ENCODE measurements around the gene NCS1.
A peak's percentile ranks its signal among the peaks of the same experiment; 100 is the strongest.

NCS1 gene

DNA sequence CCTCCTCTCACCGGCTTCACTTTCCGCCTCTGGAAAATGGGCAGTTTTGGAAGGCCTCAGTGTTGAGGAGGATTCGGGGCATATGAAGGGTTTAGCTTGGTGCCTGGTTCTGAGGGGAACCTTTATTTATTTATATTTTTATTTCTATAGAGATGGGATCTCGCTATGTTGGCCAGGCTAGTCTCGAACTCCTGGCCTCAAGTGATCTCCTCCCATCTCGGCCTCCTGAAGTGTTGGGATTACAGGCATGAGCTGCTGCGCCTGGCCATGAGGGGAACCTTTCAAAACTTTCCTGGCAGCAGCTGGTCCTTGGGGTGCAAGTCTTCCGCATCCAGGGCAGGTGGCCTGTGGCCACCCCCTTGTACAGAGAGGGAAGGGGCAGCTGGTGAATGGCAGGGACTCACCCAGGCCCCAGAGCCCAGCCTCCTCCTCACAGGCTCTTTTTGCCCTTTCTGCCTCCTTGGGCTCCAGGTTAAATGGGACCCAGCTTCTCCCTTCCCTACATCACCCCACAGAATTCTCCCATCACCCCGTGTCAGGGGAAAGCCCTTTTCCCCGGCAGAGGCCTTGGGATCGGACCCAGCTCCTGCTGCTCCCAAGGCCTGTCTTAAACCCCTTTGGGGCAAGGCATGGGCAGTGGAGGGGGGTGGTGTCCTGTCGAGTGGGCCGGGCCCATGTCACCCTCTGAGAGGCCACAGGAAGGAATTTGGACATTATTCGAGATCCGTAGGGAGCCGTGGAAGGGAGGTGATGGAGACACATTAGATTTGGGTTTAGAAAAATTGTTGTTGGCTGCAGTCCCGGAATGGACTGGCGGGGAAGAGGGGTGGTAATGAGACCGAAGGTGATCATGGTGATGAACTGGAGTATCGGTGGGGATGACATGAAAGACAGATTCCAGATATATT is 5.9 kb downstream of the NCS1 start (continued):
- TF ChIP-seq ZNF561 (tag by site-specific recombination; IDR thresholded peaks at IDR 0.05; ENCODE audit: borderline replicate concordance): no peak
- TF ChIP-seq ZNF302 (tag by site-specific recombination; IDR thresholded peaks at IDR 0.05; ENCODE audit: low read depth): no peak
- no peak for TF ChIP-seq ZSCAN30 (tag by site-specific recombination; IDR thresholded peaks at IDR 0.05)
- TF ChIP-seq ZNF670 (tag by site-specific recombination; IDR thresholded peaks at IDR 0.05; ENCODE audit: low read depth): no peak
- TF ChIP-seq ZNF701 (tag by site-specific recombination; IDR thresholded peaks at IDR 0.05): no peak
- no peak for TF ChIP-seq ZNF24 (tag by site-specific recombination; IDR thresholded peaks at IDR 0.05)
- peak; percentile 90 for TF ChIP-seq PRDM10 (tag by site-specific recombination; IDR thresholded peaks at IDR 0.05)
- TF ChIP-seq ZBTB10 (tag by site-specific recombination; IDR thresholded peaks at IDR 0.05): no peak
- no peak for TF ChIP-seq AEBP2 (tag by site-specific recombination; IDR thresholded peaks at IDR 0.05; ENCODE audit: borderline replicate concordance)
- peak; percentile 65 for TF ChIP-seq ZBTB8A (tag by site-specific recombination; IDR thresholded peaks at IDR 0.05)
- no peak for TF ChIP-seq MYNN (tag by site-specific recombination; IDR thresholded peaks at IDR 0.05; ENCODE audit: borderline replicate concordance)
- peak; percentile 81 for TF ChIP-seq ZNF121 (tag by site-specific recombination; IDR thresholded peaks at IDR 0.05)
- no peak for TF ChIP-seq REST (tag by site-specific recombination; IDR thresholded peaks at IDR 0.05)
- TF ChIP-seq ZNF10 (tag by site-specific recombination; IDR thresholded peaks at IDR 0.05): no peak
- peak; percentile 38; the same call in 1 of the 2 replicates for TF ChIP-seq ZNF623 (tag by site-specific recombination; IDR thresholded peaks at IDR 0.05)
- TF ChIP-seq, protein P1, sequence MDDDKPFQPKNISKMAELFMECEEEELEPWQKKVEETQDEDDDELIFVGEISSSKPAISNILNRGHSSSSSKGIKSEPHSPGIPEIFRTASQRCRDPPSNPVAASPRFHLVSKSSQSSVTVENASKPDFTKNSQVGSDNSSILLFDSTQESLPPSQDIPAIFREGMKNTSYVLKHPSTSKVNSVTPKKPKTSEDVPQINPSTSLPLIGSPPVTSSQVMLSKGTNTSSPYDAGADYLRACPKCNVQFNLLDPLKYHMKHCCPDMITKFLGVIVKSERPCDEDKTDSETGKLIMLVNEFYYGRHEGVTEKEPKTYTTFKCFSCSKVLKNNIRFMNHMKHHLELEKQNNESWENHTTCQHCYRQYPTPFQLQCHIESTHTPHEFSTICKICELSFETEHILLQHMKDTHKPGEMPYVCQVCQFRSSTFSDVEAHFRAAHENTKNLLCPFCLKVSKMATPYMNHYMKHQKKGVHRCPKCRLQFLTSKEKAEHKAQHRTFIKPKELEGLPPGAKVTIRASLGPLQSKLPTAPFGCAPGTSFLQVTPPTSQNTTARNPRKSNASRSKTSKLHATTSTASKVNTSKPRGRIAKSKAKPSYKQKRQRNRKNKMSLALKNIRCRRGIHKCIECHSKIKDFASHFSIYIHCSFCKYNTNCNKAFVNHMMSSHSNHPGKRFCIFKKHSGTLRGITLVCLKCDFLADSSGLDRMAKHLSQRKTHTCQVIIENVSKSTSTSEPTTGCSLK (tag by site-specific recombination; IDR thresholded peaks at IDR 0.05): no peak
- no peak for TF ChIP-seq ZNF548 (tag by site-specific recombination; IDR thresholded peaks at IDR 0.05)
- TF ChIP-seq, protein P2, sequence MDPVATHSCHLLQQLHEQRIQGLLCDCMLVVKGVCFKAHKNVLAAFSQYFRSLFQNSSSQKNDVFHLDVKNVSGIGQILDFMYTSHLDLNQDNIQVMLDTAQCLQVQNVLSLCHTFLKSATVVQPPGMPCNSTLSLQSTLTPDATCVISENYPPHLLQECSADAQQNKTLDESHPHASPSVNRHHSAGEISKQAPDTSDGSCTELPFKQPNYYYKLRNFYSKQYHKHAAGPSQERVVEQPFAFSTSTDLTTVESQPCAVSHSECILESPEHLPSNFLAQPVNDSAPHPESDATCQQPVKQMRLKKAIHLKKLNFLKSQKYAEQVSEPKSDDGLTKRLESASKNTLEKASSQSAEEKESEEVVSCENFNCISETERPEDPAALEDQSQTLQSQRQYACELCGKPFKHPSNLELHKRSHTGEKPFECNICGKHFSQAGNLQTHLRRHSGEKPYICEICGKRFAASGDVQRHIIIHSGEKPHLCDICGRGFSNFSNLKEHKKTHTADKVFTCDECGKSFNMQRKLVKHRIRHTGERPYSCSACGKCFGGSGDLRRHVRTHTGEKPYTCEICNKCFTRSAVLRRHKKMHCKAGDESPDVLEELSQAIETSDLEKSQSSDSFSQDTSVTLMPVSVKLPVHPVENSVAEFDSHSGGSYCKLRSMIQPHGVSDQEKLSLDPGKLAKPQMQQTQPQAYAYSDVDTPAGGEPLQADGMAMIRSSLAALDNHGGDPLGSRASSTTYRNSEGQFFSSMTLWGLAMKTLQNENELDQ (tag by site-specific recombination; IDR thresholded peaks at IDR 0.05; ENCODE audit: low read depth): no peak
- TF ChIP-seq KLF17 (tag by site-specific recombination; IDR thresholded peaks at IDR 0.05): no peak
